Measurements from ENCODE around the gene DOK1.

DOK1 gene

GRCh38 chr2:74525717-74526648, 28.5 kb upstream of the DOK1 start, which contains the start of gene DQX1:
Gene DQX1, minus strand, starts transcription at chr2:74526231. Its CDS starts 502 bp downstream, at chr2:74525729.
- peak; percentile 28 for DNase-seq (ENCODE audit: low spot score)

- DNase-seq (ENCODE audit: low spot score): no peak
Measured at GRCh38 chr2:74526649-74527230, 27.8 kb upstream of the DOK1 start.

GRCh38 chr2:74527741-74528140, 26.8 kb upstream of the DOK1 start:
- no peak for DNase-seq (ENCODE audit: low spot score)

- no peak for DNase-seq (ENCODE audit: low spot score)
Measured at GRCh38 chr2:74528600-74529356, 25.7 kb upstream of the DOK1 start.

GRCh38 chr2:74529357-74530238, 24.9 kb upstream of the DOK1 start, which contains the start of the genes AUP1 and HTRA2:
Gene AUP1, minus strand, starts transcription at chr2:74529706. Its CDS starts 77 bp downstream, at chr2:74529629.
Gene HTRA2, plus strand, starts transcription at chr2:74529933. Its CDS starts 74 bp downstream, at chr2:74530007.
- peak; percentile 100 for DNase-seq (ENCODE audit: low spot score)

- peak; percentile 75 for DNase-seq (ENCODE audit: low spot score)
Measured at GRCh38 chr2:74530239-74531187, 24.0 kb upstream of the DOK1 start.

- no peak for DNase-seq (ENCODE audit: low spot score)
Measured at GRCh38 chr2:74531666-74532065, 22.9 kb upstream of the DOK1 start.

- DNase-seq (ENCODE audit: low spot score): peak; percentile 40
Measured at GRCh38 chr2:74532222-74532621, 22.3 kb upstream of the DOK1 start.

- no peak for DNase-seq (ENCODE audit: low spot score)
Measured at GRCh38 chr2:74533464-74533863, 21.1 kb upstream of the DOK1 start.

GRCh38 chr2:74534411-74534810, 20.1 kb upstream of the DOK1 start:
- DNase-seq (ENCODE audit: low spot score): no peak

- no peak for DNase-seq (ENCODE audit: low spot score)
Measured at GRCh38 chr2:74535440-74535965, 19.0 kb upstream of the DOK1 start.

GRCh38 chr2:74536166-74536950, 18.2 kb upstream of the DOK1 start:
- DNase-seq (ENCODE audit: low spot score): no peak

GRCh38 chr2:74537140-74537539, 17.4 kb upstream of the DOK1 start:
- DNase-seq (ENCODE audit: low spot score): no peak

GRCh38 chr2:74538881-74539339, 15.6 kb upstream of the DOK1 start:
- no peak for DNase-seq (ENCODE audit: low spot score)

GRCh38 chr2:74540291-74540690, 14.2 kb upstream of the DOK1 start:
- no peak for DNase-seq (ENCODE audit: low spot score)

- DNase-seq (ENCODE audit: low spot score): no peak
Measured at GRCh38 chr2:74542978-74543377, 11.5 kb upstream of the DOK1 start.

- DNase-seq (ENCODE audit: low spot score): no peak
Measured at GRCh38 chr2:74544634-74545033, 9.9 kb upstream of the DOK1 start.

GRCh38 chr2:74546004-74546403, 8.5 kb upstream of the DOK1 start:
- no peak for DNase-seq (ENCODE audit: low spot score)

GRCh38 chr2:74548285-74548899, 6.1 kb upstream of the DOK1 start:
- no peak for DNase-seq (ENCODE audit: low spot score)

All from hepatic stellate cell (primary cell).